Testis (tissue), 3 donors: ENCODE data around the gene STK16. TPM values are rescaled to one million over a fixed set of nuclear protein-coding genes. Genes with fewer than 3 reads are reported as not detected.
A peak's percentile ranks its signal among the peaks of the same experiment; 100 is the strongest.

Source experiments
- DNase-seq: peaks from one replicate; pipeline ENCODE4 v3.0.0-alpha.2; 2019
- H3K27ac ChIP-seq, 2 donors: fragments of 200-600 bp; sonication (generic); one replicate each; pipeline ENCODE4 v1.5.1; 2019
- H3K27me3 ChIP-seq: fragments of 200-600 bp; sonication (generic); one replicate; pipeline ENCODE4 v1.5.1; 2019
- H3K36me3 ChIP-seq: fragments of 200-600 bp; sonication (generic); one replicate; pipeline ENCODE4 v1.5.1; 2017; ENCODE audit warnings: low read depth; ENCODE audit errors: missing control alignments
- H3K4me1 ChIP-seq: fragments of 200-600 bp; sonication (generic); one replicate; pipeline ENCODE4 v1.5.1; 2019
- H3K4me3 ChIP-seq, 2 donors: fragments of 200-600 bp; sonication (generic); one replicate each; pipeline ENCODE4 v1.5.1; 2017 to 2019
- H3K9me3 ChIP-seq: fragments of 200-600 bp; sonication (generic); one replicate; pipeline ENCODE4 v1.5.1; 2017
- CTCF ChIP-seq, 3 experiments: fragments of 450-650 bp in 2 of 3; fragments of 200-600 bp in 1 of 3; sonication (generic) in 1 of 3; IDR thresholded peaks; one replicate each; pipeline ENCODE4 v1.5.1; 2016 to 2019; ENCODE audit warnings: antibody characterized with exemption in 3 of 3, mild to moderate bottlenecking in 2 of 3, moderate library complexity in 1 of 3
- POLR2A ChIP-seq: fragments of 450-650 bp; IDR thresholded peaks from one replicate; pipeline ENCODE4 v1.6.1; 2017; ENCODE audit warnings: antibody characterized with exemption, mild to moderate bottlenecking, moderate library complexity
- WGBS, 2 donors: methylation state at CpG; one replicate each; pipeline ENCODE4 v1.1.5; 2018; 5-methylcytosine and 5-hydroxymethylcytosine counted together
- intact Hi-C: fragments of 100-400 bp; cut with DNase I; formaldehyde crosslinking; loops from one replicate; pipeline ENCODE4 v1.15.1; 2023; ENCODE audit warnings: low total_unique reads
- polyA plus RNA-seq: library from polyadenylated mRNA; stranded (reverse); fragments of 350-450 nt; fragmentation: Illumina TruSeq; extraction: RNeasy Lipid Tissue Mini Kit (QIAGEN cat#74804); gene quantifications from one replicate; pipeline ENCODE4 v1.2.3, GENCODE V29; 2014; ENCODE audit warnings: low read depth, low replicate concordance; ENCODE audit not compliant: insufficient read depth
- total RNA-seq, 2 donors: library from RNA; depleted of rRNA; stranded (reverse); fragments of >200 nt; gene quantifications; one replicate each; pipeline ENCODE4 v1.2.3, GENCODE V29; 2016

STK16 gene
- total and polyA plus RNA-seq, 3 donors from 2014 or later: 29.1 to 63.0 (median 32.6) TPM

- intact Hi-C loops: no loop called here
These were observed 34.1 kb downstream of the STK16 start, which contains the start of gene DNAJB2 for GRCh38 chr2:219279151-219279915. Gene DNAJB2, plus strand, starts transcription at chr2:219279366. Its CDS starts 468 bp downstream, at chr2:219279834.

DNA sequence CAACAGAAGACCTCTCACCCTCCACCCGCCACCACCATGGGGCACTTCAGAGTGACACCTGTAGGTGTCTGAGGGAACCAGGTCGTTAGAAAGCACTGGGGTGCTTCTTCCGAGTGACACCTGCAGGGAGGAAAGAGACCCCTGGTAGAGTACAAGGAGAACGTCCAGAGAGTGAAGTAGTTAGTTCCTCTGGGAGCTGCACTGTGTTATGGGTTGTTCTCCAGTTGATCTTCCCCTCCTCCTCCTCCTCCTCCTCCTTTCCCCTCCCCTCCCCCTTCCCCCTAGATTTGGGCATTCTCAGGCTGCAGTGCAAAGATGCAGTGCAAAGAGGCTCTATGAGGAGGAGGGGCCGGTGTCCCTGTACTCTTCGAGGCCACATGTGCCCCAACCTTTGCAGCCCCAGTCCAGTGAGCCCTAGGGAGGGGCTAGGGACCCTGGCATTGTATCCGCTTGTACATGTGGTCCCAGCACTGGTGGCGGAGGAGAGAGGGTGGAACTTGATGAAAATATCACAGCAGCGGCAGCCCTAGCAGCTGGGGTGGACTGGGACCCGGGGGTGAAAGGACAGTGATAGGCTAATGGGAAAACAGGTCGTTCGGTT, 34.7 kb downstream of the STK16 start:
- intact Hi-C loops: no loop called here
- WGBS, 2 donors: 34 to 37% methylated on average over 11 to 12 of the region's 12 CpGs

More at GRCh38 chr2:219279151-219279915, 34.1 kb downstream of the STK16 start, which contains the start of gene DNAJB2:
- Histone ChIP-seq H3K9me3 (no peaks in the 10 kb centered on the region), H3K36me3 (no peaks in the 10 kb centered on the region), H3K27ac (peak within 1 kb of the TSS; percentile 99 to 100), H3K27me3 (no peaks in the 10 kb centered on the region), H3K4me3 (peak within 1 kb of the TSS; percentile 87 to 91), H3K4me1 (peaks cover 25% of the 10 kb centered on the region)
- peak; percentile 29 for TF ChIP-seq POLR2A
- no peak for TF ChIP-seq CTCF (IDR thresholded peaks at IDR 0.05)
- 1% methylated on average over 13 to 65 of the region's 65 CpGs for WGBS, 2 donors
- DNase-seq: peak; percentile 98

GRCh38 chr2:219280651-219281050, 35.4 kb downstream of the STK16 start:
- Histone ChIP-seq H3K4me1 (peaks cover 28% of the 10 kb centered on the region), H3K27me3 (no peaks in the 10 kb centered on the region), H3K4me3 (no peak overlapping the region), H3K9me3 (no peaks in the 10 kb centered on the region), H3K27ac (peak overlapping the region; percentile 99 to 100), H3K36me3 (no peaks in the 10 kb centered on the region)
- intact Hi-C loops: no loop called here
- TF ChIP-seq CTCF (IDR thresholded peaks at IDR 0.05) (no peak), POLR2A (no peak)
- no peak for DNase-seq
- WGBS, 2 donors: 96 to 100% methylated on average over 4 of the region's 4 CpGs

More for the DNA sequence above, 34.7 kb downstream of the STK16 start:
- peaks cover 24% of the 10 kb centered on the region for H3K4me1 ChIP-seq
- no peaks in the 10 kb centered on the region for H3K9me3 ChIP-seq
- no peak for TF ChIP-seq POLR2A
- TF ChIP-seq CTCF (IDR thresholded peaks at IDR 0.05): no peak
- H3K27ac ChIP-seq: peak overlapping the region; percentile 99 to 100
- DNase-seq: no peak
- H3K27me3 ChIP-seq: no peaks in the 10 kb centered on the region
- no peaks in the 10 kb centered on the region for H3K36me3 ChIP-seq
- H3K4me3 ChIP-seq: peak overlapping the region; percentile 87 to 91

GRCh38 chr2:219281588-219281987, 36.3 kb downstream of the STK16 start:
- no peak overlapping the region for H3K4me3 ChIP-seq
- H3K27ac ChIP-seq: peak overlapping the region in 1 of 2 donors; percentile 4
- WGBS, 2 donors: 90 to 91% methylated on average over 8 of the region's 8 CpGs
- no peaks in the 10 kb centered on the region for H3K36me3 ChIP-seq
- TF ChIP-seq CTCF (IDR thresholded peaks at IDR 0.05): no peak
- no peak for TF ChIP-seq POLR2A
- no peak for DNase-seq
- H3K9me3 ChIP-seq: no peaks in the 10 kb centered on the region
- H3K27me3 ChIP-seq: no peaks in the 10 kb centered on the region
- intact Hi-C loops: no loop called here
- peaks cover 33% of the 10 kb centered on the region for H3K4me1 ChIP-seq
